Prostate gland (tissue), 2 donors: ENCODE data around the gene PDE4DIP. TPM values are rescaled to one million over a fixed set of nuclear protein-coding genes. Genes with fewer than 3 reads are reported as not detected.
"Not testable (repeated sequence)": the region's sequence is repeated elsewhere in the genome, so short reads cannot be mapped to it uniquely, and the experiment has no call there.

ENCODE experiments used
- DNase-seq: peaks from one replicate; pipeline ENCODE4 v3.0.0-alpha.2; 2019; ENCODE audit warnings: low spot score
- H3K27ac ChIP-seq, 2 donors: fragments of 200-600 bp; sonication (generic); 2 replicates each; pipeline ENCODE4 v1.5.1; 2017 to 2019
- H3K27me3 ChIP-seq: fragments of 200-600 bp; sonication (generic); replicated peaks from 2 replicates; pipeline ENCODE4 v1.5.1; 2019; ENCODE audit not compliant: insufficient read depth
- H3K36me3 ChIP-seq, 2 donors: fragments of 200-600 bp; sonication (generic); 1 replicate in 1 of 2; 2 replicates in 1 of 2; pipeline versions ENCODE4 v1.5.1 to v1.8.1; 2017 to 2019
- H3K4me1 ChIP-seq: fragments of 200-600 bp; sonication (generic); replicated peaks from 2 replicates; pipeline ENCODE4 v1.5.1; 2019
- H3K4me3 ChIP-seq, 2 donors: fragments of 200-600 bp; sonication (generic); 2 replicates each; pipeline ENCODE4 v1.5.1; 2017 to 2019
- H3K9me3 ChIP-seq: fragments of 200-600 bp; sonication (generic); 2 replicates; pipeline ENCODE4 v1.5.1; 2017
- WGBS: methylation state at CpG from one replicate; pipeline ENCODE4 v1.1.5; 2018; 5-methylcytosine and 5-hydroxymethylcytosine counted together
- intact Hi-C: fragments of 100-400 bp; cut with DNase I; formaldehyde crosslinking; loops from one replicate; pipeline ENCODE4 v1.14.2; 2022
- total RNA-seq, 2 donors: library from RNA; depleted of rRNA; stranded (reverse); fragments of >200 nt; gene quantifications; one replicate each; pipeline ENCODE4 v1.1.0, GENCODE V29; 2016

Gene PDE4DIP
- total RNA-seq, 2 donors from 2014 or later = 30.8 to 42.8 TPM

DNA sequence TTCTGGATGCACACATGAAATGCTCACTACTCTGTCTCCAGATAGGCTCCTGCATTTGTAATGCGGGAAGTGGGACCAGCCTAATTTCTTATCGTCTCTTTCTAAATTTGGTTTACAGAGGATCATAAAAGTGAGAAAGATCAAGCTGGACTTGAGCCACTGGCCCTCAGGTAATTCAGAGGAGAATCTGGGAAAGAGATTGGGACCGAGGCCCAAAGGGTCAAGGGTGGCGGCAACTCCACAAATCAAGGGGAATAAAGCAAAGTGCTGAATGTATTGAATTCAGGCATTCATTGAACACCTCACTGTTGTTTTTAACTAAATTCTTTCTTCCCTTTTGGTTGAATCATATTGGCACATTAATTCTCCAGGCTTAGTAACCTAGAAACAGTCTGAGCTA, 164.1 kb downstream of the PDE4DIP start:
- H3K36me3 ChIP-seq, H3K27ac ChIP-seq, H3K27me3 ChIP-seq, intact Hi-C loops, DNase-seq, H3K4me3 ChIP-seq, H3K4me1 ChIP-seq, H3K9me3 ChIP-seq: not testable (repeated sequence)
- no CpG with 5 or more reads among the region's 4 CpGs for WGBS

DNA sequence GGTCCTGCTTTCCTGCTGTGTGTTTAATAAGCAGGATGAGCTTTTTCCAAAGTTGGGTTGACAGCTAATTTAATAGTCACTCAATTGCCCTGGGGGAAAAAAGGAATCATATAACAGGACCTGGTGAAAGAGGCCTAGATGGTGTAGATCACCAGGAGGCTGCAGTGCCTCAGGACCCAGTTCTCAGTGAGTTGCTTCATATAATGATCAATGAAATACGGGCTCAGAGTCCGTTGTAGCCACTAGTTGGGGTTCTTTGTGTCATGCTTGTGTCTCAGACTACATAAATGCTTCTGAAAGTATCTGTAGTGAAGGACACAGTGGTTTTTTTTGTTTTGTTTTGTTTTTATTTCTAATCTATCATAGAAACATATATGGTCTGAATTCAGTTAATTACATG, 164.5 kb downstream of the PDE4DIP start:
- intact Hi-C loops, DNase-seq, H3K27me3 ChIP-seq, H3K27ac ChIP-seq, H3K4me1 ChIP-seq, H3K4me3 ChIP-seq, H3K9me3 ChIP-seq, H3K36me3 ChIP-seq: not testable (repeated sequence)
- 75% methylated on average over 2 of the region's 2 CpGs for WGBS

DNA sequence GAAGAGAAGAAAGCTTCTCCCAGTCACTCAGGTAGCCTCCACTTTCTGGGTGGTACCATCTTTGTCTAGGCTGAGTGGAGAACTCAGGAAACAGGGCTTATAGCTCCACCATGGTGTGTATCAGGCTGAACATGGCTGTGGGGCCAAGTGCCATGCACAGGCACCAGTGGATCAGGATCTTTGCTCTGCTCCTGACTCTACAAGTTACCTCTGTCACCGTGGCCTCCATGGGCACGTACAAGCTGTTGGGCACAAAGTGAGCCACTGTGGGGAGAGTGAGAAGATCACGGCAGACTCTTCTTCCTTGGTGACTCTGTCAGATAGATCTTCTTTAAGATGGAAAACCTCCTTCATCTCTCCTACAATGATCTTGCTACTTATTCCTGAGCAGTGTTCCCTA, 165.5 kb downstream of the PDE4DIP start:
- H3K4me1 ChIP-seq, H3K27me3 ChIP-seq, H3K9me3 ChIP-seq, H3K4me3 ChIP-seq, DNase-seq, intact Hi-C loops, H3K36me3 ChIP-seq, H3K27ac ChIP-seq: not testable (repeated sequence)
- 87% methylated on average over 3 of the region's 3 CpGs for WGBS

DNA sequence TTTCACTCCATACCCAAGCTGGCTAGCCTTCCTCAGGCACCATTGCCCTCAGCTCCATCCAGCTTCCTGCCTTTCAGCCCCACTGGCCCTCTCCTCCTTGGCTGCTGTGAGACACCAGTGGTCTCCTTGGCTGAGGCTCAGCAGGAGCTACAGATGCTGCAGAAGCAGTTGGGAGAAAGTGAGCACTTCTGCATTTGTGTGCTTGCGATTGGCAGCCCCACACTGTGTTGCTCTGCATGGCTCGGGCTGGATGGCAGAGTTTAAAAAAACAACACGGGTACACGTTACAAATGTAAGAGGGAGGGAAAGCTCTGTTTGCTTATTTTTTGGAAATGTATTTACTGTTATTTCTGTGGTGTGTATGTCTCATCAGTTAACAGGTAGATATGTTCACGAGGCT, 168.4 kb downstream of the PDE4DIP start:
- H3K9me3 ChIP-seq, H3K27me3 ChIP-seq, H3K4me3 ChIP-seq, H3K36me3 ChIP-seq, intact Hi-C loops, H3K4me1 ChIP-seq, DNase-seq, H3K27ac ChIP-seq: not testable (repeated sequence)
- WGBS = 83% methylated on average over 1 of the region's 5 CpGs

DNA sequence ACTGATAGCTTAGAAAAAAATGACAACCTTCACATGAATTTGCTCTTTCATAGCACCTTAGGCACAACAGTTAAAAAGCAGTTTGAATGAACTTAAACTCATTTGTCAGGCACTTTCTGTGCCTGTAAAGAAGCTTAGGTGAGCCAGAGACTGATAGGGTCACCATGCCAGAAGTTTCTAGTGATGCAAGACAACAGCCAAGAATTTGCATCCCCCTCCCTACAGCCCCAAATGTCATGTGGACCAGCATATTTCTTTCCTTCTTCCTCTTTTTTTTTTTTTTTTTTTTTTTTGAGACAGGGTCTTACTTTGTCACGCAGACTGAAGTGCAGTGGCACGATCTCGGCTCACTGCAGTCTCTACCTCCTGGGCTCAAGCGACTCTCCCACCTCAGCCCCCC, 169.3 kb downstream of the PDE4DIP start:
- H3K36me3 ChIP-seq, intact Hi-C loops, H3K27me3 ChIP-seq, H3K9me3 ChIP-seq, DNase-seq, H3K4me3 ChIP-seq, H3K27ac ChIP-seq, H3K4me1 ChIP-seq: not testable (repeated sequence)
- WGBS = 57% methylated on average over 4 of the region's 4 CpGs

DNA sequence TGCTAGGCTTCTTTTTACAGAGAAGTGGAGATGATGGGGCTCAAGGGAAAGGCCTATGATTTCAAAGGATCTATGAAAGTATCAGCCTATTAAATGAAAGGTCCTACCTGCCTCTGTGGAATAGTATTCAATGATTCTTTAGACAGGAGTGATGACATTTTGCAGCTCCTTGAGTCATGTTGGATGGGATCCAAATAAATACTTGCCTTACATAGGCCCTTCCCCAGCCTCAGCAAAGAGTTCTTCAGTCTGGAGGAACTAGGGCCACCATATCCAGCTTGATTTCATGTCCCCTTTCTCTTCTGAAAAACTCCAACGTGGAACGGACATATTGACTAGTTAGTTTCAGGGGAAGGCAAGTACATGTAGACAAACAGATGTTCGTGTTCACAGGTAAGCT, 171.3 kb downstream of the PDE4DIP start:
- H3K4me3 ChIP-seq, H3K9me3 ChIP-seq, DNase-seq, intact Hi-C loops, H3K36me3 ChIP-seq, H3K27me3 ChIP-seq, H3K4me1 ChIP-seq, H3K27ac ChIP-seq: not testable (repeated sequence)
- whole genome bisulfite sequencing = 82% methylated on average over 3 of the region's 3 CpGs

GRCh38 chr1:149016626-149017025, 172.4 kb downstream of the PDE4DIP start:
- H3K4me1 ChIP-seq, H3K27ac ChIP-seq, DNase-seq, intact Hi-C loops, H3K36me3 ChIP-seq, H3K9me3 ChIP-seq, H3K27me3 ChIP-seq, H3K4me3 ChIP-seq: not testable (repeated sequence)
- WGBS = 100% methylated on average over 2 of the region's 2 CpGs

- 100% methylated on average over 2 of the region's 3 CpGs for WGBS
- intact Hi-C loops, H3K9me3 ChIP-seq: not testable (repeated sequence)
These were observed 174.3 kb downstream of the PDE4DIP start for GRCh38 chr1:149018577-149018976.

GRCh38 chr1:149024327-149024726, 180.1 kb downstream of the PDE4DIP start:
- H3K36me3 ChIP-seq, H3K9me3 ChIP-seq, H3K27me3 ChIP-seq, H3K27ac ChIP-seq, H3K4me1 ChIP-seq, DNase-seq, intact Hi-C loops, H3K4me3 ChIP-seq: not testable (repeated sequence)
- 40% methylated on average over 1 of the region's 3 CpGs for WGBS

More at GRCh38 chr1:149018577-149018976, 174.3 kb downstream of the PDE4DIP start:
- not testable (repeated sequence) for DNase-seq, H3K27me3 ChIP-seq, H3K4me1 ChIP-seq, H3K36me3 ChIP-seq, H3K27ac ChIP-seq, H3K4me3 ChIP-seq

GRCh38 chr1:149033916-149034315, 189.7 kb downstream of the PDE4DIP start:
- H3K27me3 ChIP-seq, H3K36me3 ChIP-seq, H3K9me3 ChIP-seq, H3K4me3 ChIP-seq, H3K27ac ChIP-seq, intact Hi-C loops, H3K4me1 ChIP-seq, DNase-seq: not testable (repeated sequence)
- 100% methylated on average over 1 of the region's 3 CpGs for WGBS

GRCh38 chr1:149043056-149043455, 198.8 kb downstream of the PDE4DIP start:
- DNase-seq, intact Hi-C loops, H3K27ac ChIP-seq, H3K27me3 ChIP-seq, H3K4me3 ChIP-seq, H3K4me1 ChIP-seq, H3K36me3 ChIP-seq, H3K9me3 ChIP-seq: not testable (repeated sequence)
- 100% methylated on average over 1 of the region's 4 CpGs for WGBS

GRCh38 chr1:149064611-149065010, 220.4 kb downstream of the PDE4DIP start:
- intact Hi-C loops, H3K9me3 ChIP-seq, DNase-seq, H3K27me3 ChIP-seq, H3K27ac ChIP-seq, H3K36me3 ChIP-seq, H3K4me1 ChIP-seq, H3K4me3 ChIP-seq: not testable (repeated sequence)
- 54% methylated on average over 3 of the region's 3 CpGs for WGBS

DNA sequence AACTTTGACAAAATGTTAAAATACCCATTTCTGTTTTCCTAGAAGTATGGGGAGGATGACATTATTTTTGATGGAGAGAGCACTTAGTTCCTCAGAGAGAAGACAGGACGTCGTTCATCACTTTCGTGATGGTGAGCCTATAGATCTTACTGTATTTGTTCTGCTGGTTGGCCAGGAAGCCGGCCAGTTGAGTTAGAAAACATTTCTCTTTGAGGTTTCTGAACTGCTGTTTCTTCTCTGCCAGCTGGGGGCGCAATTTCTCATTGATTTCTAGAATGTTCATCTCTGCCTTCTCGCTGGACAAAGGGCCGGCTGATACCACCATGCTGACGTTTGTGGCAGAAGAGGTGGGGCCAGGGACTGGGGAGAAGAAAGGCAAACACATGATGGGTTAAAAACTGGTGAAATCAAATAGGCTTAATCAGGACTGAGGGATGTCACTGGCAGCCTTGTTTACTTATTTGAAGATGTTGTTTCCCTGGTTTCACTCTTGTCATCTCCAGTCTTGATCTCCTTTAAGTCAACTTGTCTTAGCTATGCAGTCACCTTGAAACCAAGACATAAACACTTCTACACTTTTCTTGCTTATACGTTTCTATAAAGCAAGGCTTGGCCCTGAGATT, 231.4 kb downstream of the PDE4DIP start:
- WGBS = 63% methylated on average over 5 of the region's 9 CpGs
- H3K4me1 ChIP-seq, H3K4me3 ChIP-seq, H3K27me3 ChIP-seq, intact Hi-C loops, H3K9me3 ChIP-seq, DNase-seq, H3K27ac ChIP-seq, H3K36me3 ChIP-seq: not testable (repeated sequence)
